Measurements from ENCODE around the gene PSMD9.

GRCh38 chr12:121933522-121934308 is 45.1 kb downstream of the PSMD9 start:
- TF ChIP-seq, protein P1, sequence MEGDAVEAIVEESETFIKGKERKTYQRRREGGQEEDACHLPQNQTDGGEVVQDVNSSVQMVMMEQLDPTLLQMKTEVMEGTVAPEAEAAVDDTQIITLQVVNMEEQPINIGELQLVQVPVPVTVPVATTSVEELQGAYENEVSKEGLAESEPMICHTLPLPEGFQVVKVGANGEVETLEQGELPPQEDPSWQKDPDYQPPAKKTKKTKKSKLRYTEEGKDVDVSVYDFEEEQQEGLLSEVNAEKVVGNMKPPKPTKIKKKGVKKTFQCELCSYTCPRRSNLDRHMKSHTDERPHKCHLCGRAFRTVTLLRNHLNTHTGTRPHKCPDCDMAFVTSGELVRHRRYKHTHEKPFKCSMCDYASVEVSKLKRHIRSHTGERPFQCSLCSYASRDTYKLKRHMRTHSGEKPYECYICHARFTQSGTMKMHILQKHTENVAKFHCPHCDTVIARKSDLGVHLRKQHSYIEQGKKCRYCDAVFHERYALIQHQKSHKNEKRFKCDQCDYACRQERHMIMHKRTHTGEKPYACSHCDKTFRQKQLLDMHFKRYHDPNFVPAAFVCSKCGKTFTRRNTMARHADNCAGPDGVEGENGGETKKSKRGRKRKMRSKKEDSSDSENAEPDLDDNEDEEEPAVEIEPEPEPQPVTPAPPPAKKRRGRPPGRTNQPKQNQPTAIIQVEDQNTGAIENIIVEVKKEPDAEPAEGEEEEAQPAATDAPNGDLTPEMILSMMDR (IDR thresholded peaks at IDR 0.05; ENCODE audit: borderline replicate concordance, extremely low read depth, low read length, poor library complexity, severe bottlenecking): peak; percentile 24
- TF ChIP-seq EZH2 (IDR thresholded peaks at IDR 0.05; ENCODE audit: borderline replicate concordance, low read depth, low read length, severe bottlenecking): no peak
